Measurements from ENCODE around the gene ZBTB16. TPM values are rescaled to one million over a fixed set of nuclear protein-coding genes. Genes with fewer than 3 reads are reported as not detected.

Gene ZBTB16
- total RNA-seq, 1 experiment from 2014 or later, result 0.44 TPM

DNA sequence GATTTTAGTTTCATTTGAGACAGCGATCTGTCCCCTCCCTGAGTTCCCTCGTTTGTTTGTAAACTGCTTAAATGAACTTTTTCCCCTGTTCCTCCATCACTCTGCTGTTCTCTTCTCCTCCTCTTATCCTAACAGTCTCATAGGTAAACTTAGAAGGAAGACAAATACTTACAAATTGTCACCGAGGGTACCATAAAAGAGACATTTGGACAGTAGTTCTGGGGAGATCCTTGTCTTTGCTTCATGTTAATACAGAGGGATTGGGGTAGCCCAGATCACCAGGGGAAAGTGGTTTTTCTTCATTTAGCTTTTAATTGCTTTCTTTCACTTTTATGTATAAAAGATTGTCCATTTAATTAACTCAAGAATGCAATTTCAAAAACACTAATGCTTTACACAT is 46.1 kb downstream of the ZBTB16 start:
- Histone ChIP-seq H3K4me2 (no peak overlapping the region), H2AFZ (no peak overlapping the region), H4K20me1 (ENCODE audit: insufficient read depth) (no peaks in the 10 kb centered on the region), H3K79me2 (ENCODE audit: low read depth) (no peaks in the 10 kb centered on the region), H3K9me3 (ENCODE audit: insufficient read depth, low read depth) (no peaks in the 10 kb centered on the region), H3K9me2 (ENCODE audit: insufficient read depth) (no peaks in the 10 kb centered on the region; the same call in 1 of the 2 replicates), H3K4me3 (no peak overlapping the region), H3F3A (ENCODE audit: insufficient read depth, low read depth) (no peaks in the 10 kb centered on the region), H3K36me3 (ENCODE audit: low read depth) (no peaks in the 10 kb centered on the region), H3K27ac (no peak overlapping the region), H3K27me3 (ENCODE audit: insufficient read depth, low read depth) (peaks cover 100% of the 10 kb centered on the region), H3K4me1 (replicated peaks; ENCODE audit: insufficient read depth) (no peaks in the 10 kb centered on the region)
- POLR2A ChIA-PET (ENCODE audit: unreplicated experiment), result no interaction called here
- TF ChIP-seq EZH2 (IDR thresholded peaks at IDR 0.05; ENCODE audit: low read depth), result no peak
- TF ChIP-seq, protein P1, sequence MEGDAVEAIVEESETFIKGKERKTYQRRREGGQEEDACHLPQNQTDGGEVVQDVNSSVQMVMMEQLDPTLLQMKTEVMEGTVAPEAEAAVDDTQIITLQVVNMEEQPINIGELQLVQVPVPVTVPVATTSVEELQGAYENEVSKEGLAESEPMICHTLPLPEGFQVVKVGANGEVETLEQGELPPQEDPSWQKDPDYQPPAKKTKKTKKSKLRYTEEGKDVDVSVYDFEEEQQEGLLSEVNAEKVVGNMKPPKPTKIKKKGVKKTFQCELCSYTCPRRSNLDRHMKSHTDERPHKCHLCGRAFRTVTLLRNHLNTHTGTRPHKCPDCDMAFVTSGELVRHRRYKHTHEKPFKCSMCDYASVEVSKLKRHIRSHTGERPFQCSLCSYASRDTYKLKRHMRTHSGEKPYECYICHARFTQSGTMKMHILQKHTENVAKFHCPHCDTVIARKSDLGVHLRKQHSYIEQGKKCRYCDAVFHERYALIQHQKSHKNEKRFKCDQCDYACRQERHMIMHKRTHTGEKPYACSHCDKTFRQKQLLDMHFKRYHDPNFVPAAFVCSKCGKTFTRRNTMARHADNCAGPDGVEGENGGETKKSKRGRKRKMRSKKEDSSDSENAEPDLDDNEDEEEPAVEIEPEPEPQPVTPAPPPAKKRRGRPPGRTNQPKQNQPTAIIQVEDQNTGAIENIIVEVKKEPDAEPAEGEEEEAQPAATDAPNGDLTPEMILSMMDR (conservative IDR thresholded peaks at IDR 0.05), result no peak
- CTCF ChIA-PET, result no interaction called here
- intact Hi-C loops (cut with micrococcal nuclease; ENCODE audit: unreplicated experiment), result no loop called here
- BruUV-seq (replicated peaks), result no TSS peak
- no peak for DNase-seq

DNA sequence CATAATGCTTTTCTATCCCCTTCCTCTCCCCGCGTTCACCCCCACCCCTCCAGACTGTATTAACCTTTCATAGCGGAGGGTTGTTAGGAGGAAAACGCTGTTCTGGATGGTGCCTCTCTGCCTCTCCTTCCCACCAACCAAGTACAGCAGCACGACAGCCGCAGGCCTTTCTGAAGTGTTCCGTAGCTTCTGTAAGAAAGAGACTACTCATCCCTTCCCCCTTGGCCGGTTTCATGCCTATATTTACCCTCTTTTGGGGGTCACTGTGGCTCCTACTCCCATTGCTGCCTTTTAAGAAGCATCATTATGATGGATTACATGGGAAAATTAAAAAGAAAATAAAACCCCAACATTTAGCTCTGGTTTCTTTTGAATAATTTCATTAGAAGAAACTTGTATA is 46.5 kb downstream of the ZBTB16 start:
- intact Hi-C loops (cut with micrococcal nuclease; ENCODE audit: unreplicated experiment), result no loop called here
- H3K27ac ChIP-seq, result no peak overlapping the region
- H3K9me2 ChIP-seq (ENCODE audit: insufficient read depth), result no peaks in the 10 kb centered on the region; the same call in 1 of the 2 replicates
- no peaks in the 10 kb centered on the region for H3K9me3 ChIP-seq (ENCODE audit: insufficient read depth, low read depth)
- no TSS peak for BruUV-seq (replicated peaks)
- CTCF ChIA-PET, result no interaction called here
- POLR2A ChIA-PET (ENCODE audit: unreplicated experiment), result no interaction called here
- TF ChIP-seq EZH2 (IDR thresholded peaks at IDR 0.05; ENCODE audit: low read depth), result no peak
- H3K4me3 ChIP-seq, result no peak overlapping the region
- no peaks in the 10 kb centered on the region for H4K20me1 ChIP-seq (ENCODE audit: insufficient read depth)
- H3K4me2 ChIP-seq, result no peak overlapping the region
- H3K36me3 ChIP-seq (ENCODE audit: low read depth), result no peaks in the 10 kb centered on the region
- H3K27me3 ChIP-seq (ENCODE audit: insufficient read depth, low read depth), result peaks cover 100% of the 10 kb centered on the region
- no peaks in the 10 kb centered on the region for H3K79me2 ChIP-seq (ENCODE audit: low read depth)
- no peak overlapping the region for H2AFZ ChIP-seq
- no peaks in the 10 kb centered on the region for H3K4me1 ChIP-seq (replicated peaks; ENCODE audit: insufficient read depth)
- no peak for DNase-seq
- no peaks in the 10 kb centered on the region for H3F3A ChIP-seq (ENCODE audit: insufficient read depth, low read depth)

DNA sequence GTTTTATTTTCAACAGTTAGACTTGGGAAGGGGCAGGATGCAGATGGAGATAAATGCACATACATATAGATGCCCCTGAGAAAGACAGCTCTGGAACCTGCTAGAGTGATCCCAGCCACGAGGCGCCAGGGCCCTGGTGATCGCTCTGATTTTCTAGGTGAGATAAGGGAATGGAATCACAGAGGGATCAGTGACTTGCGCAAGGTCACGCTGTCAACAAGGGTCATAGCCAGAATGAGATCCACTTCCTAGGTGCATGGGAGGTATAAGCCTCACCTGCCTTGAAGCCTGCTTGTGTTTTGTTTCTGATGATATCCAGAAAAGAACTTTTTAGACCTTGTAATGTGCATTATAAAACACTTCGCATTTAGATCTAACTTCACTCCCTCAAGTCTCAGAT is 47.5 kb downstream of the ZBTB16 start:
- no peaks in the 10 kb centered on the region; the same call in 1 of the 2 replicates for H3K9me2 ChIP-seq (ENCODE audit: insufficient read depth)
- no peaks in the 10 kb centered on the region for H3K36me3 ChIP-seq (ENCODE audit: low read depth)
- H3F3A ChIP-seq (ENCODE audit: insufficient read depth, low read depth), result no peaks in the 10 kb centered on the region
- no peaks in the 10 kb centered on the region for H4K20me1 ChIP-seq (ENCODE audit: insufficient read depth)
- H3K27ac ChIP-seq, result no peak overlapping the region
- BruUV-seq (replicated peaks), result no TSS peak
- ChIA-PET POLR2A (ENCODE audit: unreplicated experiment) (no interaction called here), CTCF (no interaction called here)
- DNase-seq, result no peak
- no peaks in the 10 kb centered on the region for H3K4me1 ChIP-seq (replicated peaks; ENCODE audit: insufficient read depth)
- no peaks in the 10 kb centered on the region for H3K9me3 ChIP-seq (ENCODE audit: insufficient read depth, low read depth)
- H2AFZ ChIP-seq, result no peak overlapping the region
- H3K4me2 ChIP-seq, result no peak overlapping the region
- peaks cover 100% of the 10 kb centered on the region for H3K27me3 ChIP-seq (ENCODE audit: insufficient read depth, low read depth)
- no peak overlapping the region for H3K4me3 ChIP-seq
- H3K79me2 ChIP-seq (ENCODE audit: low read depth), result no peaks in the 10 kb centered on the region
- intact Hi-C loops (cut with micrococcal nuclease; ENCODE audit: unreplicated experiment), result no loop called here
- no peak for TF ChIP-seq EZH2 (IDR thresholded peaks at IDR 0.05; ENCODE audit: low read depth)
- TF ChIP-seq, protein P1 (conservative IDR thresholded peaks at IDR 0.05), result no peak

DNA sequence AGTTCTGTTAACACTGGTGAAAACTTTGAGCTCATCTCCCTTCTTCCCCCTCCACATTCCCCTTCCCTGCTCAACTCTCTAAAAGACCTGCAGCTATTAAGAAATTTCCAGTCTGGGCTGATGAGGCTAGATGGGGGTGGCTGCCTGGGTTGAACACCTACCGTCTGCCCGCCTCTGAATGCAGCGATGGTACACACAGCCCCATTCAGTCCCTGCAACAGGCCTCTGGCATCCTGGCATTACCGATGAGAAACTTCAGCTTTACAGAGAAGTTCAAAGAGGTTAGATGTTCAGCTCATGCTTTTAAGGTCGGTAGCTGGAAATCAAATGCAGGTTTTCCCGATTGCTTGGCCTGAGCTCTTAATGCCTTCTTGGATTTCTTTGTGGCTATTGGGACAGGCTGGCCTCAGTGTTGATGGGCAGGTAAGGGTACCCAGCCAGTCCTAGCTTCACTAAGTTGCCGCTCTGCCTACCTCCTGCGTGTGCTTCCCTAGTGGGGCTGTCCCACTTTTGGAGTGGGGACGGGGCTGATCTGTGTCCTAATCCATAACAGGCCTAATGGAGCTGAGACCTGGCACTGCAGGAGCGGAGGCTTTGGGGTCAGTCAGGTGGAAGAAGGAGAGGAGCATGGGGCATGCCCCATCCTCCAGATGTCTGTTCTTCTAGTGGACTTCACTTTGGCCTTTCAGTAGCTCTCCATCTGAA is 49.1 kb downstream of the ZBTB16 start:
- no peak for DNase-seq
- POLR2A ChIA-PET (ENCODE audit: unreplicated experiment), result no interaction called here
- Histone ChIP-seq H3K79me2 (ENCODE audit: low read depth) (no peaks in the 10 kb centered on the region), H3K4me1 (replicated peaks; ENCODE audit: insufficient read depth) (no peaks in the 10 kb centered on the region), H3F3A (ENCODE audit: insufficient read depth, low read depth) (no peaks in the 10 kb centered on the region), H3K27me3 (ENCODE audit: insufficient read depth, low read depth) (peaks cover 98% of the 10 kb centered on the region), H2AFZ (no peak overlapping the region), H3K9me2 (ENCODE audit: insufficient read depth) (no peaks in the 10 kb centered on the region; the same call in 1 of the 2 replicates), H4K20me1 (ENCODE audit: insufficient read depth) (no peaks in the 10 kb centered on the region), H3K27ac (no peak overlapping the region), H3K9me3 (ENCODE audit: insufficient read depth, low read depth) (no peaks in the 10 kb centered on the region), H3K4me3 (no peak overlapping the region), H3K36me3 (ENCODE audit: low read depth) (no peaks in the 10 kb centered on the region), H3K4me2 (no peak overlapping the region)
- BruUV-seq (replicated peaks), result no TSS peak
- CTCF ChIA-PET, result no interaction called here
- TF ChIP-seq, protein P1 (conservative IDR thresholded peaks at IDR 0.05), result no peak
- no peak for TF ChIP-seq EZH2 (IDR thresholded peaks at IDR 0.05; ENCODE audit: low read depth)
- intact Hi-C loops (cut with micrococcal nuclease; ENCODE audit: unreplicated experiment), result no loop called here
